ENCODE measurements around the gene CCDC6. TPM values are rescaled to one million over a fixed set of nuclear protein-coding genes. Genes with fewer than 3 reads are reported as not detected.

Gene CCDC6
- total and polyA plus RNA-seq, 9 of the 15 experiments (the other 6 are each of a cell fraction or from before 2014, with no cell fraction given): 10.4 to 41.0 (median 20.9) TPM

DNA sequence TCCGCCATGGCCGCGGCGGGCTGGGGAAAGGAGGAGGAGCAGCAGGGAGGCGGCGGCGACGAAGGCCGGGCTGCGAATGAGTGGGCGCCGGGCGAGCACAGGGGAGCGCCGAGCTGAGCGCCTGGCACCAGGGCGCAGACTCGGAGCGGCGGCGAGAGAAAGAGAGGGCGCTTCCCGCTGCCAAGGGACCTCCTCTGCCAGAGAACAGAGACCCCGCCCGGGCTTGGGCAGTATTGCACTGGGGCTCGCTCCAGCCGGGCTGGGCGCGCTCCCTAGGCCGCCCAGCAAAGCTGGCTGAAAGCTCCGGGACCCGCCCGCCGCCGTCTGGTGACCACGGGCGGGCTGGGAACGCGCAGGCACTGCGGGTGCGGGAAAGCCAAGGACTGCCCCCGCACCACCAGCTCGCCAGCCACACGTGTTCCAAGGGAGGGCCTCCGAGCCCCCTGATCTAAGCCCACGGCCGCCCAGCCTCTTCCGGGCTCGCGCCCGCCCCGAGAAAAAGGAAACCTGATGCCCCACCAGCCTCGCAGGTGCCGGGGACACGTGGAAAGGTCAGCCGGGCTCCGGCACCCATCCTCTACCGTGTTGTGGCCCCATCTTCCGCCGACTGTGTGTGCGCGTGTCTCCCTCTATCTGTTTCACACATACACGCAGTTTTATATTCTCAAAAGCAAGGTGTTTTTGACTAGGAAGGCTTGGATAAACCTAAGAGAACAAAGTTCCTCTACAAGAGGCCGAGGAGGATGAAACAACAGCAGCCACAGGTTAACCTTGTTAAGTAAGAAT is at the start of gene CCDC6 (continued):
- TF ChIP-seq TSC22D4 (tag; IDR thresholded peaks at IDR 0.05) (no peak), FOXK1 (CRISPR knock-in tag; IDR thresholded peaks at IDR 0.05; ENCODE audit: borderline replicate concordance) (no peak), NUFIP1 (IDR thresholded peaks at IDR 0.05; ENCODE audit: partially characterized antibody) (no peak), ZNF696 (CRISPR knock-in tag; conservative IDR thresholded peaks at IDR 0.05) (no peak), PTBP1 (IDR thresholded peaks at IDR 0.05; ENCODE audit: low read depth, low read length) (no peak), TCF7 (IDR thresholded peaks at IDR 0.05; ENCODE audit: borderline replicate concordance) (no peak), SMARCE1 (IDR thresholded peaks at IDR 0.05) (peak; percentile 67), ZNF311 (CRISPR knock-in tag; IDR thresholded peaks at IDR 0.05) (no peak), PML (IDR thresholded peaks at IDR 0.05; ENCODE audit: low read length) (peak; percentile 41)
- TF ChIP-seq, protein P1, sequence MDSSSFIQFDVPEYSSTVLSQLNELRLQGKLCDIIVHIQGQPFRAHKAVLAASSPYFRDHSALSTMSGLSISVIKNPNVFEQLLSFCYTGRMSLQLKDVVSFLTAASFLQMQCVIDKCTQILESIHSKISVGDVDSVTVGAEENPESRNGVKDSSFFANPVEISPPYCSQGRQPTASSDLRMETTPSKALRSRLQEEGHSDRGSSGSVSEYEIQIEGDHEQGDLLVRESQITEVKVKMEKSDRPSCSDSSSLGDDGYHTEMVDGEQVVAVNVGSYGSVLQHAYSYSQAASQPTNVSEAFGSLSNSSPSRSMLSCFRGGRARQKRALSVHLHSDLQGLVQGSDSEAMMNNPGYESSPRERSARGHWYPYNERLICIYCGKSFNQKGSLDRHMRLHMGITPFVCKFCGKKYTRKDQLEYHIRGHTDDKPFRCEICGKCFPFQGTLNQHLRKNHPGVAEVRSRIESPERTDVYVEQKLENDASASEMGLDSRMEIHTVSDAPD (CRISPR knock-in tag; IDR thresholded peaks at IDR 0.05): no peak
- TF ChIP-seq, protein P2, sequence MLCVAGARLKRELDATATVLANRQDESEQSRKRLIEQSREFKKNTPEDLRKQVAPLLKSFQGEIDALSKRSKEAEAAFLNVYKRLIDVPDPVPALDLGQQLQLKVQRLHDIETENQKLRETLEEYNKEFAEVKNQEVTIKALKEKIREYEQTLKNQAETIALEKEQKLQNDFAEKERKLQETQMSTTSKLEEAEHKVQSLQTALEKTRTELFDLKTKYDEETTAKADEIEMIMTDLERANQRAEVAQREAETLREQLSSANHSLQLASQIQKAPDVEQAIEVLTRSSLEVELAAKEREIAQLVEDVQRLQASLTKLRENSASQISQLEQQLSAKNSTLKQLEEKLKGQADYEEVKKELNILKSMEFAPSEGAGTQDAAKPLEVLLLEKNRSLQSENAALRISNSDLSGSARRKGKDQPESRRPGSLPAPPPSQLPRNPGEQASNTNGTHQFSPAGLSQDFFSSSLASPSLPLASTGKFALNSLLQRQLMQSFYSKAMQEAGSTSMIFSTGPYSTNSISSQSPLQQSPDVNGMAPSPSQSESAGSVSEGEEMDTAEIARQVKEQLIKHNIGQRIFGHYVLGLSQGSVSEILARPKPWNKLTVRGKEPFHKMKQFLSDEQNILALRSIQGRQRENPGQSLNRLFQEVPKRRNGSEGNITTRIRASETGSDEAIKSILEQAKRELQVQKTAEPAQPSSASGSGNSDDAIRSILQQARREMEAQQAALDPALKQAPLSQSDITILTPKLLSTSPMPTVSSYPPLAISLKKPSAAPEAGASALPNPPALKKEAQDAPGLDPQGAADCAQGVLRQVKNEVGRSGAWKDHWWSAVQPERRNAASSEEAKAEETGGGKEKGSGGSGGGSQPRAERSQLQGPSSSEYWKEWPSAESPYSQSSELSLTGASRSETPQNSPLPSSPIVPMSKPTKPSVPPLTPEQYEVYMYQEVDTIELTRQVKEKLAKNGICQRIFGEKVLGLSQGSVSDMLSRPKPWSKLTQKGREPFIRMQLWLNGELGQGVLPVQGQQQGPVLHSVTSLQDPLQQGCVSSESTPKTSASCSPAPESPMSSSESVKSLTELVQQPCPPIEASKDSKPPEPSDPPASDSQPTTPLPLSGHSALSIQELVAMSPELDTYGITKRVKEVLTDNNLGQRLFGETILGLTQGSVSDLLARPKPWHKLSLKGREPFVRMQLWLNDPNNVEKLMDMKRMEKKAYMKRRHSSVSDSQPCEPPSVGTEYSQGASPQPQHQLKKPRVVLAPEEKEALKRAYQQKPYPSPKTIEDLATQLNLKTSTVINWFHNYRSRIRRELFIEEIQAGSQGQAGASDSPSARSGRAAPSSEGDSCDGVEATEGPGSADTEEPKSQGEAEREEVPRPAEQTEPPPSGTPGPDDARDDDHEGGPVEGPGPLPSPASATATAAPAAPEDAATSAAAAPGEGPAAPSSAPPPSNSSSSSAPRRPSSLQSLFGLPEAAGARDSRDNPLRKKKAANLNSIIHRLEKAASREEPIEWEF (CRISPR knock-in tag; IDR thresholded peaks at IDR 0.05): 0 out of 2 replicates have a peak, but pooled peaks have one; percentile 51
- TF ChIP-seq, protein P3, sequence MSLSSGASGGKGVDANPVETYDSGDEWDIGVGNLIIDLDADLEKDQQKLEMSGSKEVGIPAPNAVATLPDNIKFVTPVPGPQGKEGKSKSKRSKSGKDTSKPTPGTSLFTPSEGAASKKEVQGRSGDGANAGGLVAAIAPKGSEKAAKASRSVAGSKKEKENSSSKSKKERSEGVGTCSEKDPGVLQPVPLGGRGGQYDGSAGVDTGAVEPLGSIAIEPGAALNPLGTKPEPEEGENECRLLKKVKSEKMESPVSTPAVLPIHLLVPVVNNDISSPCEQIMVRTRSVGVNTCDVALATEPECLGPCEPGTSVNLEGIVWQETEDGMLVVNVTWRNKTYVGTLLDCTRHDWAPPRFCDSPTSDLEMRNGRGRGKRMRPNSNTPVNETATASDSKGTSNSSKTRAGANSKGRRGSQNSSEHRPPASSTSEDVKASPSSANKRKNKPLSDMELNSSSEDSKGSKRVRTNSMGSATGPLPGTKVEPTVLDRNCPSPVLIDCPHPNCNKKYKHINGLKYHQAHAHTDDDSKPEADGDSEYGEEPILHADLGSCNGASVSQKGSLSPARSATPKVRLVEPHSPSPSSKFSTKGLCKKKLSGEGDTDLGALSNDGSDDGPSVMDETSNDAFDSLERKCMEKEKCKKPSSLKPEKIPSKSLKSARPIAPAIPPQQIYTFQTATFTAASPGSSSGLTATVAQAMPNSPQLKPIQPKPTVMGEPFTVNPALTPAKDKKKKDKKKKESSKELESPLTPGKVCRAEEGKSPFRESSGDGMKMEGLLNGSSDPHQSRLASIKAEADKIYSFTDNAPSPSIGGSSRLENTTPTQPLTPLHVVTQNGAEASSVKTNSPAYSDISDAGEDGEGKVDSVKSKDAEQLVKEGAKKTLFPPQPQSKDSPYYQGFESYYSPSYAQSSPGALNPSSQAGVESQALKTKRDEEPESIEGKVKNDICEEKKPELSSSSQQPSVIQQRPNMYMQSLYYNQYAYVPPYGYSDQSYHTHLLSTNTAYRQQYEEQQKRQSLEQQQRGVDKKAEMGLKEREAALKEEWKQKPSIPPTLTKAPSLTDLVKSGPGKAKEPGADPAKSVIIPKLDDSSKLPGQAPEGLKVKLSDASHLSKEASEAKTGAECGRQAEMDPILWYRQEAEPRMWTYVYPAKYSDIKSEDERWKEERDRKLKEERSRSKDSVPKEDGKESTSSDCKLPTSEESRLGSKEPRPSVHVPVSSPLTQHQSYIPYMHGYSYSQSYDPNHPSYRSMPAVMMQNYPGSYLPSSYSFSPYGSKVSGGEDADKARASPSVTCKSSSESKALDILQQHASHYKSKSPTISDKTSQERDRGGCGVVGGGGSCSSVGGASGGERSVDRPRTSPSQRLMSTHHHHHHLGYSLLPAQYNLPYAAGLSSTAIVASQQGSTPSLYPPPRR (CRISPR knock-in tag; IDR thresholded peaks at IDR 0.05; ENCODE audit: borderline replicate concordance): no peak
